ENCODE measurements around the gene MR1.

Gene MR1

DNA sequence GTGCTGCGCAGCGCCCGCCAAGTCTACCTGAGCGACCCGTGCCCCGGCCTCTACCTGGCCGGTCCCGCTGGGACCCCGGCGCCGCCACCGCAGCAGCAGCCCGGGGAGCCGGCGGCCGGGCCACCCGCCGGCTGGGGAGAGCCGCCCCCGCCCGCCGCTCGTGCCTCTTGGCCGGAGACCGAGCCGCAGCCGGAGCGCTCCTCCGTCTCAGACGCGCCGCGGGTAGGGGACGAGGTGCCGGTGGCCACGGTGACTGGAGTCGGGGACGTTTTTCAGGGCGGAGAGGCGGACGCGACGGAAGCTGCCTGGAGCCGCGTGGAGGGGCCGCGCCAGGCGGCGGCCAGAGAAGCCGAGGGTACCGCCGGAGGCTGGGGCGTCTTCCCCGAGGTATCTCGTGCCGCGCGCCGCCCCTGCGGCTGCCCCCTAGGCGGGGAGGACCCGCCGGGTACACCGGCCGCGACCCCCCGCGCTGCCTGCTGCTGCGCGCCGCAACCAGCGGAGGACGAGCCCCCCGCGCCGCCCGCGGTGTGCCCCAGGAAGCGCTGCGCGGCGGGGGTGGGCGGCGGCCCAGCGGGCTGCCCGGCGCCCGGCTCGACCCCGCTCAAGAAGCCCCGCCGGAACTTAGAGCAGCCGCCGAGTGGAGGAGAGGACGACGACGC is 55.4 kb downstream of the MR1 start:
- TF ChIP-seq, protein P1, sequence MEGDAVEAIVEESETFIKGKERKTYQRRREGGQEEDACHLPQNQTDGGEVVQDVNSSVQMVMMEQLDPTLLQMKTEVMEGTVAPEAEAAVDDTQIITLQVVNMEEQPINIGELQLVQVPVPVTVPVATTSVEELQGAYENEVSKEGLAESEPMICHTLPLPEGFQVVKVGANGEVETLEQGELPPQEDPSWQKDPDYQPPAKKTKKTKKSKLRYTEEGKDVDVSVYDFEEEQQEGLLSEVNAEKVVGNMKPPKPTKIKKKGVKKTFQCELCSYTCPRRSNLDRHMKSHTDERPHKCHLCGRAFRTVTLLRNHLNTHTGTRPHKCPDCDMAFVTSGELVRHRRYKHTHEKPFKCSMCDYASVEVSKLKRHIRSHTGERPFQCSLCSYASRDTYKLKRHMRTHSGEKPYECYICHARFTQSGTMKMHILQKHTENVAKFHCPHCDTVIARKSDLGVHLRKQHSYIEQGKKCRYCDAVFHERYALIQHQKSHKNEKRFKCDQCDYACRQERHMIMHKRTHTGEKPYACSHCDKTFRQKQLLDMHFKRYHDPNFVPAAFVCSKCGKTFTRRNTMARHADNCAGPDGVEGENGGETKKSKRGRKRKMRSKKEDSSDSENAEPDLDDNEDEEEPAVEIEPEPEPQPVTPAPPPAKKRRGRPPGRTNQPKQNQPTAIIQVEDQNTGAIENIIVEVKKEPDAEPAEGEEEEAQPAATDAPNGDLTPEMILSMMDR (IDR thresholded peaks at IDR 0.05; ENCODE audit: low read depth, low read length, missing control alignments): no peak
- in situ Hi-C loops (cut with HindIII; ENCODE audit: low sequenced_read_pairs): no loop called here
- H3K4me3 ChIP-seq (ENCODE audit: low read depth, low read length): peak overlapping the region; percentile 72
- no peak for DNase-seq (ENCODE audit: low read depth)

DNA sequence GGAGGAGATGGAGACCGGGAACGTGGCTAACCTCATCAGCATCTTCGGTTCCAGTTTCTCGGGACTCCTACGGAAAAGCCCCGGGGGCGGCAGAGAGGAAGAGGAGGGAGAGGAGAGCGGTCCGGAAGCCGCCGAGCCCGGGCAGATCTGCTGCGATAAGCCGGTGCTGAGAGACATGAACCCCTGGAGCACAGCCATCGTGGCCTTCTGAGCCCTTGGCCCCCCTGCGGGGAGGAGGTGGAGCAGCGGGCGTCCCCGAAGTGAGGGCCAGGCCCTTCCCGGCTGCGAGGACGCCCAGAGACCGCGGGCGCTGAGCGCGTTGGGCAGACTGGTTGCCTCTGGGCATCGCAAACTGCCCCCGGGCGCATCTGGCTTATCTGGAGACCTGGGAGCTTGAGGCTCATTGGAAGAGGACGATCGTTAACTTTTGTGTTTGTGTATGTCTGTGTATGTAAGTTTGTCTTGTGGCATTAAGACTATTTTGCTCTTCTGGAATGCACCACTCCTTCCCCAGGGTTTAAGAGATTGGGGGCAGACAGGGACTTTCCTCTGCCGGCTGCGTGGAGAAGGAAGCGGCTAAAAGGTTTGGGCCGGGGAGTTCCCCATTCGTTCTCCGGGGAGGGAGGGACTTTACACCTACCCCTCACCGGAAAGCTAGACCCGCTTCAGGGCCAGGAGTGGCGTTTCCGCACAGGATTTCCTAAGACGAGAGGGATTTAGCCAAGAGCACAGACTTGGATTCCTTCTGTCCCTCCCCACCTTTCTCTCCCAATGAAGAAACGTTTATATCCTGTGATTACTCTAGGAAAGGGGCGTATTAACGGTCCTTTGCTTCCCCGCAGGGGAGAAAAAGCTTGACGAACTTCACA is 56.1 kb downstream of the MR1 start:
- no peak for DNase-seq (ENCODE audit: low read depth)
- peak overlapping the region; percentile 72 for H3K4me3 ChIP-seq (ENCODE audit: low read depth, low read length)
- in situ Hi-C loops (cut with HindIII; ENCODE audit: low sequenced_read_pairs): loop anchor here (5.0 kb wide), 4 partner anchors 37 to 98 kb away; no protein-coding TSS in a partner anchor
- TF ChIP-seq, protein P1 (IDR thresholded peaks at IDR 0.05; ENCODE audit: low read depth, low read length, missing control alignments): no peak

DNA sequence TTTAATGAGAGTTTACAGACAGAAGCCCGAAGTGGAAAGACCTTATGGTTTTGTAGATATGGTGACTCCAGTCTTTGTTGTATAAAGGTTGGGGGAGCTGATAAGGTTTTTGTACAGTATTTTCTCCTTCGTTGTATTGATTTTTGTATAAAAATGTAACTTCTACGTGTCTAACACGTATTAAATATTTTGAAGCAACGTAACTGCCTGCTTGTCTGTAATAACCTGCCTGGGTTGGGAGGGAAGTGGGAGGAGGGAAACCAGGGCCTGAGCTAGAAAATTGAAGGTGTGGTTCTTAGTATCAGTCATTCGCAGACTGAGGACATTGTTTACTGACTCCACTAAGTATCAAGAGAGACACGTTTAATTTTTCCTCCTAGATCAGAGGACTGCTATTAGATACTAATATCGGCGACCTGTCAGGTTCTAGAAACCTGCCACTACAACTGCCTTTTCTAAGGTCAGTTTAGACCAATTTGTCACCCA is 56.9 kb downstream of the MR1 start:
- no peak for DNase-seq (ENCODE audit: low read depth)
- TF ChIP-seq, protein P1 (IDR thresholded peaks at IDR 0.05; ENCODE audit: low read depth, low read length, missing control alignments): no peak
- peak overlapping the region; percentile 72 for H3K4me3 ChIP-seq (ENCODE audit: low read depth, low read length)
- in situ Hi-C loops (cut with HindIII; ENCODE audit: low sequenced_read_pairs): loop anchor here (5.0 kb wide), 4 partner anchors 37 to 98 kb away; no protein-coding TSS in a partner anchor

DNA sequence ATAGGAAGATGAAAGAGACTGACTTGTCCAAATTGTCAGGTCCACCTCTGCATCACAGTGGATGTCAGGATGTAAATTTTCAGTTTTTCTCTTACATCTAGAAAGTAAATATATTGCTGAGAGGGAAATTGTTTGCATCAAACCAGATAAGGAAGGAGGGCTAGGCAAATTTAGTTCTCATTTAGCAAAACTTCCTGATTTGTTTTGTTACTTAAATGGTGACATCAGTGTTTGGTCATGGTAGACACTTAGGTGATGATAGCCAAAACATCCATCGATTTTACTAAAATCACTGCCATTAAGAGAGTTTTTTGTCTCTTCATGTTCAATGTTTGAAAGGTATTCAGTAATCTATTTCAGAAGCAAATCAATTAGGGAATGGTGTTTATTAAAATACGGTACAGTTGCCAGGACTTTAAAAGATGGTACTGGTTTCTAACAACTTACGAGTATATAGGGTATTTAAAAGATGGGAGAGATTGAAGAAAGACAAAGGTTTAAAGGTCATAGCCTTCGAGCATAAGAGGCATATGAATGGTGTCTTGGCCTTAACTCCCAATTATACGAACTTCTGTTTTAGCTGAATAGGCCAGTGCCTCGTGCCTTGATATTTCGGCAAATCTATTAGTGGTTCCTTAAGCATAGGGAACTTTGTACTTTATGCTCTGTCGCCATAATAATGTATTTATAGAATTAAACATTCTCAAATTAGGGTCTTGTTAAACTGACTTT is 57.7 kb downstream of the MR1 start:
- TF ChIP-seq, protein P1 (IDR thresholded peaks at IDR 0.05; ENCODE audit: low read depth, low read length, missing control alignments): no peak
- H3K4me3 ChIP-seq (ENCODE audit: low read depth, low read length): peak overlapping the region; percentile 72
- in situ Hi-C loops (cut with HindIII; ENCODE audit: low sequenced_read_pairs): loop anchor here (5.0 kb wide), 4 partner anchors 36 to 99 kb away; no protein-coding TSS in a partner anchor
- no peak for DNase-seq (ENCODE audit: low read depth)

DNA sequence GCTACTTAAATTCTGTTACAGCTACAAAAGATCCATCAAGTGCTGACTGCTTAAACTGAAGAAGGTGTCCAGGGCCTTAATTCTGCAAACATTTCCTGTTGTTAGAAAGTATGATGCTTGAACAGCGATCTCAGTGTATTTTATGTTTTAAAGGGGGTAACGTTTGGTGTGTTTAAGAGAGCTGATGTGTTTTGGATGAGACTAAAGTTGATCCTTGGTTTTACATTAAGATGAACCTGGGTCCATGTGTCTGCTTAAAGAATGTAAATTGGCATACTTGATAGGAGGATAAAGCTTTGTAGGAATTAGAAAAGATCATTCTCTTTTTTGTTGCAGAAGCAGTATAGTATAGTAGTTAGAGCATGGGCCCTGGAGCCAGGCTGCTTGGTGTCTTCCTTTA is 58.3 kb downstream of the MR1 start:
- peak overlapping the region; percentile 72 for H3K4me3 ChIP-seq (ENCODE audit: low read depth, low read length)
- in situ Hi-C loops (cut with HindIII; ENCODE audit: low sequenced_read_pairs): loop anchor here (5.0 kb wide), 4 partner anchors 35 to 100 kb away; no protein-coding TSS in a partner anchor
- DNase-seq (ENCODE audit: low read depth): no peak
- TF ChIP-seq, protein P1 (IDR thresholded peaks at IDR 0.05; ENCODE audit: low read depth, low read length, missing control alignments): no peak

Data from astrocyte of the cerebellum (primary cell).